HUES64 (cell line): Measurements from ENCODE around the gene PAPOLB. TPM values are rescaled to one million over a fixed set of nuclear protein-coding genes. Genes with fewer than 3 reads are reported as not detected.
"Not testable (repeated sequence)": the region's sequence is repeated elsewhere in the genome, so short reads cannot be mapped to it uniquely, and the experiment has no call there.

Source experiments
- H3K27ac ChIP-seq: 2 replicates; pipeline ENCODE4 v1.7.0; 2013; ENCODE audit warnings: low read depth, low read length, inconsistent platforms
- H3K27me3 ChIP-seq: 2 replicates; pipeline ENCODE4 v1.6.1; 2013; ENCODE audit warnings: mild to moderate bottlenecking, low read length; ENCODE audit not compliant: insufficient read depth
- H3K36me3 ChIP-seq: 2 replicates; pipeline ENCODE4 v1.6.1; 2013; ENCODE audit warnings: mild to moderate bottlenecking, low read length; ENCODE audit not compliant: insufficient read depth
- H3K4me1 ChIP-seq: 2 replicates; pipeline ENCODE4 v1.6.1; 2013; ENCODE audit warnings: mild to moderate bottlenecking, low read length, moderate library complexity; ENCODE audit not compliant: insufficient read depth
- H3K4me3 ChIP-seq: 2 replicates; pipeline ENCODE4 v1.5.1; 2013; ENCODE audit warnings: mild to moderate bottlenecking, low read length, moderate library complexity
- H3K9ac ChIP-seq: 2 replicates; pipeline ENCODE4 v1.6.1; 2013; ENCODE audit warnings: mild to moderate bottlenecking, low read depth, low read length
- H3K9me3 ChIP-seq: 2 replicates; pipeline ENCODE4 v1.6.1; 2013; ENCODE audit warnings: low read depth, low read length; ENCODE audit not compliant: insufficient read depth
- WGBS: fragments of 150-250, 120-280 bp; methylation state at CpG from one replicate; pipeline ENCODE4 v1.1.7; 2013; ENCODE audit warnings: missing lambda C conversion rate; 5-methylcytosine and 5-hydroxymethylcytosine counted together
- polyA plus RNA-seq, 2 experiments: library from polyadenylated mRNA; stranded (reverse); fragments of 50-300 nt; gene quantifications; one replicate each; pipeline ENCODE4 v1.2.3, GENCODE V29; 2013

The PAPOLB gene
- 0.10 TPM for polyA plus RNA-seq (2013, experiment 1 of 2)
- polyA plus RNA-seq (2013, experiment 2 of 2), result 0.06 TPM

DNA sequence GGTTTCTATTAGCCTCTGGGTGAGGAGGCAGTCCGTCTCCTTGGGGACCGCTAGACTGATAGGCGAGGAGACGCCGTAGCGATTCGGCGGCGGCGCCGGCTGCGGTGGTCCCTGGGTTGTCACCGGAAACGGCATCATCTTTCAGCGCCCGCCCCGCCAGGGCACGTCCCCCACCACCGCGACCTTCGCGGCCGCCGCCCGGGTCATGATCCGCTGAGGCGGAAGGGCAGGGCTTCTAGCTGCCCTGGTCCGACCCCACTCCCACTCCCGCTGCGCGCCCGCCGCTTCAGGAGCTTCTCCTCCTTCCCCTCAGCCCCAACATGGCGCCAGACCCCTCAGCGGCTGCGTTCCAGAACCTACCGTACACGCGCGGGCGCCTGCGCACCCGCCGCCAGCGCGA, at the start of gene PAPOLB:
PAPOLB (minus strand) TSS at position 358 of the 400 bp plus-strand sequence; CDS start at position 138, 220 bp downstream.
- Histone ChIP-seq H3K4me3 (peak within 1 kb of the TSS; percentile 59), H3K9me3 (peaks cover 30% of the 10 kb centered on the region; the same call in 1 of the 2 replicates), H3K27me3 (peaks cover 56% of the 10 kb centered on the region), H3K9ac (peak within 1 kb of the TSS; percentile 71), H3K27ac (peak within 1 kb of the TSS; percentile 69; the same call in 1 of the 2 replicates), H3K36me3 (no peaks in the 10 kb centered on the region), H3K4me1 (no peaks in the 10 kb centered on the region)
- WGBS, result 8% methylated on average over 46 of the region's 46 CpGs

GRCh38 chr7:4911111-4911828, 49.4 kb upstream of the PAPOLB start:
- Histone ChIP-seq H3K4me1 (no peaks in the 10 kb centered on the region), H3K36me3 (no peaks in the 10 kb centered on the region), H3K9ac (no peak overlapping the region), H3K4me3 (no peak overlapping the region), H3K27ac (no peak overlapping the region), H3K9me3 (no peaks in the 10 kb centered on the region), H3K27me3 (no peaks in the 10 kb centered on the region)
- WGBS, result 94% methylated on average over 19 of the region's 20 CpGs

DNA sequence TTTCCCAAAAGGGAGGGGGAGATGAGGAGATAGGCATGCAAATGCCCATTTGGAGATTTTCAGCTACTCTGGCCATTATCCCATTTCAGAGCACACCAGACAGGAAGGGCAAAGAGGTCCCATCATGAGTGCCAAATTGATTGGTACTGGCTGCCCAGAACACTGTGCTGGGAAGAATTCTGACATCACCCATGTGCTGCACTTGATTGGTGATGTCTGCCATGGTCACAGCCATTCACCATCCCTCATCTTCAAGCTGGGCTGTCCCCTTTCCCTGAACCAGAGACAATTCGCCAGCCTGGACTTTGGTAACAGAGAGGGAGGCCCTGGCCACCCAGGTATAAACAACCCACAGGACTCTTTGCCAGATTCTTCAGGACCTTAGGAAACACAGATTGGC, 44.9 kb upstream of the PAPOLB start:
- WGBS, result 79% methylated on average over 1 of the region's 1 CpG
- H3K4me3 ChIP-seq, result no peak overlapping the region
- no peaks in the 10 kb centered on the region for H3K27me3 ChIP-seq
- no peaks in the 10 kb centered on the region for H3K4me1 ChIP-seq
- no peak overlapping the region for H3K27ac ChIP-seq
- no peaks in the 10 kb centered on the region for H3K9me3 ChIP-seq
- no peak overlapping the region for H3K9ac ChIP-seq
- no peaks in the 10 kb centered on the region for H3K36me3 ChIP-seq

DNA sequence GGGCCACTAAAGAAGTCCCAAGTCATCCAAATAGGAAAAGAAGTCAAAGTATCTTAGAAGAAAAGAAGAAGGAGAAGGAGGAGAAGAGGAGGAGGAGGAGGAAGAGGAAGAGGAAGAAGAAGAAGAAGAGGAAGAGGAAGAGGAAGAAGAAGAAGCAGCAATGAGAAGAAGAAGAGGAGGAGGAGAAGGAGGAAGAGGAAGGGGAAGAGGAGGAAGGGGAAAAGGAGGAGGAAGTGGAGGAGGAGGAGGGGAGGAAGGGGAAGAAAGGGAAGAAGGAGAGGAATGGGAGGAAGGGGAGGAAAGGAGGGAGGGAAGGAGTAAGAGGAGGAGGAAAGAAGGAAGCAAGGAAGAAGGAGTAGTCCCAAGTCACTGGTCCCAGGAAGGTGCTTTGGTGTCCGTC, 43.3 kb upstream of the PAPOLB start:
- Histone ChIP-seq H3K36me3 (no peaks in the 10 kb centered on the region), H3K9me3 (no peaks in the 10 kb centered on the region), H3K9ac (no peak overlapping the region), H3K4me3 (no peak overlapping the region), H3K27ac (no peak overlapping the region), H3K27me3 (no peaks in the 10 kb centered on the region), H3K4me1 (no peaks in the 10 kb centered on the region)
- WGBS, result 85% methylated on average over 1 of the region's 1 CpG

GRCh38 chr7:4904346-4904745, 42.5 kb upstream of the PAPOLB start:
- Histone ChIP-seq H3K27ac (no peak overlapping the region), H3K36me3 (no peaks in the 10 kb centered on the region), H3K4me1 (no peaks in the 10 kb centered on the region), H3K27me3 (no peaks in the 10 kb centered on the region), H3K9me3 (no peaks in the 10 kb centered on the region), H3K4me3 (no peak overlapping the region), H3K9ac (no peak overlapping the region)

GRCh38 chr7:4895766-4896165, 33.9 kb upstream of the PAPOLB start:
- no peaks in the 10 kb centered on the region for H3K9me3 ChIP-seq
- H3K27ac ChIP-seq, result no peak overlapping the region
- H3K4me1 ChIP-seq, result peaks cover 3% of the 10 kb centered on the region; the same call in 1 of the 2 replicates
- H3K4me3 ChIP-seq, result no peak overlapping the region
- no peaks in the 10 kb centered on the region for H3K27me3 ChIP-seq
- no peaks in the 10 kb centered on the region for H3K36me3 ChIP-seq
- 94% methylated on average over 11 of the region's 11 CpGs for WGBS
- no peak overlapping the region for H3K9ac ChIP-seq

DNA sequence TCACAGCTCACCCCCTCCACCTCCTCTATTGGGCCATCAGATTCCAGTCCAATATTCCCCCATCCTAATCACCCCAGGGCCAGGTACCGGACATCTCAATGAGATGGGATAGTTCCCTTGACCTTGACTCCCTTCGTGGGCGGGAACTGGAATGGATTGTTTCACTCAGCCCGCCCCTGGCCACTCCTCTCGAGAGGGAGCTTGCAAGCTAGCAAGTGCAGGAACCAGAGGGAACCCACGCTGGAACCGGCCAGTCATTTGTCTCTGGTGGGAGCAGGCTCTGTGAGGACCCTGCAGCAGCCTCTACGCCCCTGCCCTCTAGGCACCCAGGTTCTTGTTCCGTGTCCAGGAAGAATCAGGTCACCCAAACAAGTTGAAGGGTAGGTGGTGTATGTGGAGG, 32.7 kb upstream of the PAPOLB start:
- no peak overlapping the region for H3K4me3 ChIP-seq
- H3K27me3 ChIP-seq, result no peaks in the 10 kb centered on the region
- H3K27ac ChIP-seq, result no peak overlapping the region
- no peak overlapping the region for H3K9ac ChIP-seq
- WGBS, result 89% methylated on average over 9 of the region's 9 CpGs
- peaks cover 3% of the 10 kb centered on the region; the same call in 1 of the 2 replicates for H3K4me1 ChIP-seq
- H3K36me3 ChIP-seq, result no peaks in the 10 kb centered on the region
- no peaks in the 10 kb centered on the region for H3K9me3 ChIP-seq

GRCh38 chr7:4893929-4894475, 32.2 kb upstream of the PAPOLB start:
- Histone ChIP-seq H3K9ac (no peak overlapping the region), H3K27me3 (no peaks in the 10 kb centered on the region), H3K36me3 (no peaks in the 10 kb centered on the region), H3K4me1 (peaks cover 3% of the 10 kb centered on the region; the same call in 1 of the 2 replicates), H3K9me3 (no peaks in the 10 kb centered on the region), H3K4me3 (no peak overlapping the region), H3K27ac (no peak overlapping the region)
- WGBS, result 97% methylated on average over 8 of the region's 8 CpGs

GRCh38 chr7:4893188-4893587, 31.4 kb upstream of the PAPOLB start:
- not testable (repeated sequence) for H3K27me3 ChIP-seq, H3K36me3 ChIP-seq, H3K4me1 ChIP-seq, H3K4me3 ChIP-seq, H3K9ac ChIP-seq, H3K27ac ChIP-seq, H3K9me3 ChIP-seq
- 96% methylated on average over 4 of the region's 4 CpGs for WGBS

GRCh38 chr7:4891522-4891921, 29.7 kb upstream of the PAPOLB start:
- H3K27me3 ChIP-seq, H3K4me3 ChIP-seq, H3K27ac ChIP-seq, H3K9ac ChIP-seq, H3K4me1 ChIP-seq, H3K36me3 ChIP-seq, H3K9me3 ChIP-seq: not testable (repeated sequence)
- 90% methylated on average over 2 of the region's 2 CpGs for WGBS

DNA sequence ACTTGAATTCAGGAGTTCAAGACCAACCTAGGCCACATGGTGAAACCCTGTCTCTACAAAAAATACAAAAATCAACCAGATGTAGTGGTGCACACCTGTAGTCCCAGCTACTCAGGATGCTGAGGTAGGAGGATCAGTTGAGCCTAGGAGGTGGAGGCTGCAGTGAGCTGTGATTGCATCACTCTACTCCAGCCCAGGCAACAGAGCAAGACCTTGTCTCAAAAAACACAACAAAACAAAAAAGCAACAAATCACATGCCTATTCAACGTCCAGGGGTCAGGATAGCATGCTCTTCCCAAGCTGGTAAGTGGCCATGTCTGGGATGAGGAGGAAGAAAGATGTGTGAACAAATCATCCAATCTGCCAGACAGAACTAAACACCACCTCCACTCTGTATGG, 27.9 kb upstream of the PAPOLB start:
- Histone ChIP-seq H3K9ac (no peak overlapping the region), H3K27me3 (no peaks in the 10 kb centered on the region)
- no CpG with 5 or more reads among the region's 1 CpG for WGBS

More for the DNA sequence above, 27.9 kb upstream of the PAPOLB start:
- Histone ChIP-seq H3K9me3 (no peaks in the 10 kb centered on the region), H3K27ac (no peak overlapping the region), H3K36me3 (no peaks in the 10 kb centered on the region), H3K4me3 (no peak overlapping the region), H3K4me1 (peaks cover 2% of the 10 kb centered on the region; the same call in 1 of the 2 replicates)
